HG02610 (cell line): Measurements from ENCODE around the gene ARID1B.

Experiments used
- ATAC-seq: cut with Tn5 transposase; IDR thresholded peaks from one replicate; pipeline ENCODE4 v1.9.1; 2021; ENCODE audit warnings: mild to moderate bottlenecking, moderate library complexity; ENCODE audit not compliant: unreplicated experiment

Gene ARID1B

DNA sequence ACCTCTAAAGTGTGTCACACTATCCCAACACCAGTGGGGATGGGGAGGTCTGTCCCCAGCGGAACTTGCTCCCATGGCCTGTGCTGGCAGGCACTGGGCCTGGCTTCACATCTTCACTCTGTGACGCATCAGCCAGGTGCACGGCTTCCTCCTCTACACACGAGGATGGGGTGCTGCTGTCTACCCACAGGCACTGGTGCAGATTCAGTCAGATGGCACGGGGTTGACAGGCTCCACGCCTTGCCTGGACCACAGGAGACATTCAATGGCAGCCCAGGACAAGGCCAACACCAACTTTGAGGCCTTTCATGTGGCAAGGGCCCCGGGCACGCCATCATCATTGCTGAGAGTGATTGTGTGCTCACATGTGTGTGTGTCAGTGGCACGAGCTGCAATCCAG, 453.7 kb downstream of the ARID1B start:
- no peak for ATAC-seq

DNA sequence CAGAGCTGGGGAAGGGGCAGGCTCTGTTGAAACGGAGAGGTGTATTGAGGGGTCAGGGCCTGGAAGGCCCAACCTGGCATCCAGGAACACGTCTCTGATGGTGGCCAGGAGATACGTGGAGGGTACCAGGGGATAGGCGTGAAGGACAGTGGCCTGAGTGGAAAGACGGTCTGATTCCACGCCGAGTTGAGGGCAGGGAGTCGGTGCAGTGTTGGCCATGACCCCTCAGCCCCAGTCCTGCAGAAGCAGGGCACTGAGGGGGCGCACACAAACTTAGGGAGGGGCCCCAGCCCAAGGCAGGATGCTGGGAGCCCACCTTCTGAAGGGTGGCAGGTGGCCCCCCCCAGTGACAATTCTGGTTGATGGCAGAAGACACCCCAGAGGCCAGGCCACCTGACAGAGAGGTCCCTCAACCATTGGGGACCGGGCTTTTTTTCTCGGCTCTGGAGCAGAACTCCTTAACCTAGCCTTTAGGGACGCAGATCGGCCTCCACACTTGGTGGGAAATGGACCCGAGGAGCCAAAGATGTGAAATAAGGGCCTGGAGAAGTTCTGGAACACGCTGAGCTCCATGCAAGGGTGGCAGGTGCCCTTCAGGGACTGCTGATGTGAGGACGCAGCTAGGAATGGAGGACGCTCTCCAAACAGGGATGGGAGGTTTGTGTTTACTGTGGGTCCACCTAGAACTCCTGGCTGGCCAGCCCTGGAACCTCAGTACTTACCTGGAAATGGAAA, 455.1 kb downstream of the ARID1B start:
- no peak for ATAC-seq

- no peak for ATAC-seq
These were observed 456.0 kb downstream of the ARID1B start for GRCh38 chr6:157233156-157233555.

DNA sequence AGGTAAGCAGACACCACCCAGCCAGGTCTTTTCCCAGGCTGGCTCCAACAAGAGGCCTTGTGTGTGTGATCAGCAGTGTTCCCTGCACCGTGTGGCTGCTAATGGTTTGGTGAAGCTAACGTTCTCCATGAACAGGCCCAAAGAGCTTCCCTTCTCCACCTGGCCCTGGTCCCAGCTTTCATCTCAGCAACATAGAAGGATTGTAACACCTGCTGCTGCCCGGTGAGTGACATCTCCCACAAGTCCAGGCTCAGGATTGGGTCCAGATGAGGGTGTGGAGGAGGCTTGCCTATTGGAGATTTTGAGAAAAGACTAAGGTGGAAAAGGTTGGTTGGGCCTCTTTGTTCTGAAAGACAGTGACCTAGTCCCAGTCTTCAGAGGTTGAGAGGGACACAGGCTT, 456.5 kb downstream of the ARID1B start:
- no peak for ATAC-seq

DNA sequence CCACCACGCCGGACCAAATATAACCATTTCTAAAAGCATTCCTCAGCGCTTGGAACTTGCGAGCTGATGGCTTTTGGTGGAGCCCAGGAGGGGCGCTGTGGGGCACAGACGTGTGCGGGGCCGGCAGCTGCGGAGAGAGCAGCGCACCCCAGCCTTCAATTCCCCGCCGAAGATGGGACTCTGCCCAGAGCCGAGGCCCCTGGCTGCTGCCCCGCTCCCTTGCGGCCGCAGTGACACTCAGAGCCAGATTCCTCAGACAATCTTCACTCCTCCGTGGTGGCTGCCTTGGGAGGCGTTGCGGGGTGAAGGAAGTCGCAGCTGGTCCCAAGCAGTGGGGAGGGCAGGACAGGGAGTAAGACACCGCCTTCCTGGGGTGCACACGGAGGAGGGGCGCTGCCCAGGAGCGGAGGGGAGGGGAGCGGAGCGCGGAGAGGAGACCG, 458.4 kb downstream of the ARID1B start:
- ATAC-seq: peak; percentile 52

DNA sequence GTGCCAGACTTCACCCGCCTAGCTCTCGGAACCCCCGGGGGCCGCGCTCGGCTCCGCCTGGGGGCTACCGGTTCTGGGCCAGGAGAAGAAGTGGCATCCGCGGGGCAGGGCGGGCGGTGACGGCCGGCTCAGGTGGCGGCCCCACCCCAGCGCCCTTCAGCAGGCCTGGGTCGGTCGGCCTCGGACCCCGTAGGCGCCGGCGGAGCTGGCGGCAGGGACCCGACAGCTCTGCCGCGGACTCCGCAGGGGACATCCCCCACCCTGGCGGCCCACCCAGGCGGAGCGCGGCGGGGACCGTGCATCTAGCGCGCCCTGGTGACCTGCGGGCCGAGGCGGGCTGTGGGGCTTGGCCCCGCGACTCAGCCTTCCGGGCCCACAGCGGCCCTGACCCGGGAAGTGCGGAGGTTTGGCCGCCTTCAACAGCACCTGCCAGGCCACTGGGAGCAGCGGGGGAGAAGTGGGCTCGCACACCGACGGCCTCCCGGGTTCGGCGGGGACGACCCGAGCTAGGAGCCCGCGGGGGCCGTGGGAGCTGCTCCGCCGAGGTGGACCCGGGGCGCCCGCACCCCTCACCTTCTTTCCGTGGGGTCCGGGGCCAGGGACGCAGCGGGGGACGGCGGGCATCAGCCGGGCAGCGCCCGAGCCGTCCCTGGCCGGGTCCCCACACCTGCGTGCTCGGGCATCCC, 459.0 kb downstream of the ARID1B start:
- peak; percentile 32 for ATAC-seq

- ATAC-seq: no peak
These were observed 461.2 kb downstream of the ARID1B start for GRCh38 chr6:157238346-157238745.

DNA sequence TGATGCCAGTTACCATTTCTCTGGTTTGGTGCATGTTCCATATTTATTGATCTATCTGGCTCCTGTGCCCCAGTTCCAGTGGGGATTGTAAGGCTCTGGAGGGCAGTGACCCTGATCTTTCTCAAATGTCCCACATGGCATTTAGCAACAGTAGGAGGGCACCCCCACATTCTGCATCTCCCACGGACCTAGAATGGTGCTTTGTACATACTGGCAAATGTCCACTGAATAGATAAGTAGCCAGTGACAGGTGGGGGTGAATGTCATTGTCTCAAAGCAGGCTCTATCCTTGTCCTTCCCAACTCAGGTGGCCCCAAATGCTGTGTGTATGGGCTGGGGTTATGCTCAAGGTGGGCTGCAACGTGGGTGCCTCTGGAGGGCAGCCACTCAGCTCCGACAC, 462.0 kb downstream of the ARID1B start:
- ATAC-seq: no peak

- no peak for ATAC-seq
These were observed 462.5 kb downstream of the ARID1B start for GRCh38 chr6:157239671-157240058.

- no peak for ATAC-seq
These were observed 463.1 kb downstream of the ARID1B start for GRCh38 chr6:157240059-157240959.

GRCh38 chr6:157240960-157241311, 463.8 kb downstream of the ARID1B start:
- no peak for ATAC-seq

- ATAC-seq: no peak
These were observed 465.6 kb downstream of the ARID1B start for GRCh38 chr6:157242791-157243190.

GRCh38 chr6:157244175-157244574, 467.0 kb downstream of the ARID1B start:
- no peak for ATAC-seq

DNA sequence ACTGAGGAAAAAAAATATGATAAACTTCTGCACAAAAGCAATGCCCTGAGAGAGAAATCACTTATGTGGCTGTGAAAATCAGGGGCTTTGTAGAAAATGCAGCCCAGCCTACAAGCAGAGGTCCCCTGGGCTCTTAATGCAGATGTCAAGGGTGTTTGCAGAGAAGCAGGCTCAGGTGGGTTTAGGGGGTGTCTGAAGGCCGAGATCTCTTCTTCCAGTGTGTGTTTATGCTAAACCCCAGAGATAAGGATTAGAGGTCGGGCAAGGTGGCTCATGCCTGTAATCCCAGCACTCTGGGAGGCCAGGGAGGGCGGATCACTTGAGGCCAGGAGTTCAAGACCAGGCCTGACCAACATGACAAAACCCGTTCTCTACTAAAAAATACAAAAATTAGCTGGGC, 467.6 kb downstream of the ARID1B start:
- no peak for ATAC-seq

DNA sequence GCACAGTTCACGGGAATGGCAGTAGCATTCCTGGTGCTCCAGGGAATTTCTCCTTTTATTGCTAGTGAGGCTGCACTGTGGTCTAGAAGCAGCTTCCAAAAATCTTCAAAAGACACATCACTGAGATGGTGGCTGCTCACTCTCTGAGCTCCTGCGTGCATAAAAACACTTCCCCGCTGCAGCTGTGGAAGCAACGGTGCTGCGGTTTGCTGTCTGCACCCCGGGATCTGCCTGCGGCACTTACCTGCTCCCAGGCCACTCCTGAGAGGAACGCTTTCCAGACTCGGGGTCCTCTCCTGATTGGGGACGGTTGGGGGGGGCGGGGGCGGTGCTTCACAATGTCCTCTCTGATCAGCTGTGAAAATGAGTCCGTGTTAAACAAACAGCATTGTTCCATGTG, 468.3 kb downstream of the ARID1B start:
- no peak for ATAC-seq

DNA sequence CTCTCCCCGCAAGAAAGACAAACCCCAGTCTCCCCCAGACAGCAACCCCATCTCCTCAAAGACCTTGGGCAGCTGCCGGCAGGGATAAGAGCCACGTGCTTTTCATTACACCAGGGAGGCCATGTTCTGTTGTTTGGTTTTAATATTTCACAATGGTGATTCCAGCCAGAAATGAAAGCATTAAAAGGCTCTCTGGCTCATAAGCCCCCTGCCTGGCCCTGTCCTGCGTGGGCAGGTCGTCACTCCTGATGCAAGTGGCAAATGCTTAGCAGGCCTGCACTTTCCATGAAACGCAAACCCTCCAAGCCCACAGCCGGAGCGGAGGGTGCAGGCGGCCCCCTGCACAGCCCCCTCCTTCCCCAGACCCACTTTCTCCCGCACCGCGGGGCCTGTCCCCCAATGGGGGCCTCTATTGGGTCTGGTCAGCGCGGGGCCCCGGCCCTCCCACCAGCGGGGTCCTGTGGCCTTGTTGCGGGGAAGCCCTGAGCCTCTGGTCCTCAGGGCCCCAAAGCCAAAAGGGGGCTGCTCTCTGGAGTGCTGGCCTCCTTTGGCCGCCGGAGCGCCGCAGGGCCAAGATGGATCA, 469.0 kb downstream of the ARID1B start:
- no peak for ATAC-seq

DNA sequence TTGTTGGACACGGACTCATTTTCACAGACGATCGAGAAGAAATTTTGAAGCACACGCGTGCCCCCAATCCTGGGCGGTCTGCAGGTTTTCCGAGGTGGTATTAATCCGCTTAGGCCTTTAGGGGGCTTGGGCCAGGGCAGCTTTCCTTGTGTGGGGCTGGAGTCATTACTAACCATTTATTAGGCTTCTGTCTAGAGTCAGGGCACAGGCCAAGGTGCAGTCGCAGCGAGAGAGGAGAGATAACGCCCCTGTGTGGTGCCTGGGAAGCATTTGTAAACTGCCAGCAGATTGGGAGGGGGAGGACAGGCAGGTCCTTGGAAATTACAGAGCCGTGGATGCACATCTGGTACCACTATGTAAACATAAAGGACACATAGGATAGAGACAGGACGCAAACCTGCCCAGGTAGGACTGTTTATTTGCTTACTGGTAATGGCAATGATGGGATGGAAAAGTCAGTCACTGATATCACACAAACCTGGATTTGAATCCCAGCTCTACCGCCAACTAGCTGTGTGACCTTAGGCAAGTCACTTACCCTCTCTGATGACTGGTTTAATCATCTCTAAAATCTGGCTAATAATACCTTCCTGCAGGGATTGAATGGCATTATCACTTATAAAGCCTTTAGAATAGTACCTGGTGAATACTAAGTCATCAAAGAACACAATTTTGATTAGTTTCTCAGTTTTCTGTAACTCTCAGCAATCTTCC, 469.8 kb downstream of the ARID1B start:
- no peak for ATAC-seq

DNA sequence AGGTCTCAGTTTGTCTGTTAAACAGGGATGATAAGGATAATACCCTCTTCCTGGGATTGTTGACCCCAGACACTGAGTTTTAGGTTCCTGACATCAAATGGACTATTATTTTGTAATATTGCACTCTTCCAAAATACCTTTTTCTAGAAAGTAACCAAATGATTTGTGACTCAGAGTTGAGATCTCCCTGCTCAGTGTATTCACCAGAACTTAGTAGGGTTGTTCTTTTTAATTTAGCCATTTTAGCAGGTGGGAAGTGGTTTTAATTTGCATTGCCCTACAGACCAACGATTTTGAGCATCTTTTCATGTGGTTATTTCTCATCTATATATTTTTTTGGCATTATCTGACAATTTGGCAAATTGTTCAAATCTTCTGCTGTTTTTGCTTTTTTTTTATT, 471.1 kb downstream of the ARID1B start:
- no peak for ATAC-seq

DNA sequence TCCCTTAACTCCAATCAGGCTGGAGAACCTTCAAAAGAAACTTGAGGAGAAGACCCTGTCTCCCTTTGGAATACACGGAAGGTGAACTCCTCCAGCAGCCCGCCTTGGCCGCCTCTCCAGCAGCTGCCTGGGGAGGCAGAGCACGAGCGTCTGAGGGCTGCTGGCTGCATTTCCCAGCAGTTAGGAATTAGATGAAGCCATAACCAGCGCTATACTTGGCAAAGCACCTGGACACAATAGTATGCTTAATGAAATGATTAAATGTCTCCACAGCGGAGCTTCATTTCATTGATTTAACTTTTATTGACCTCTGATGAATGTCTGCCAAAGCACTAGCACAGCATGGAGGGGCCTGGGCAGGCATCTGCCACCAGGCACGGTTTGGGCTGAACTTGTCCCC, 472.6 kb downstream of the ARID1B start:
- no peak for ATAC-seq

DNA sequence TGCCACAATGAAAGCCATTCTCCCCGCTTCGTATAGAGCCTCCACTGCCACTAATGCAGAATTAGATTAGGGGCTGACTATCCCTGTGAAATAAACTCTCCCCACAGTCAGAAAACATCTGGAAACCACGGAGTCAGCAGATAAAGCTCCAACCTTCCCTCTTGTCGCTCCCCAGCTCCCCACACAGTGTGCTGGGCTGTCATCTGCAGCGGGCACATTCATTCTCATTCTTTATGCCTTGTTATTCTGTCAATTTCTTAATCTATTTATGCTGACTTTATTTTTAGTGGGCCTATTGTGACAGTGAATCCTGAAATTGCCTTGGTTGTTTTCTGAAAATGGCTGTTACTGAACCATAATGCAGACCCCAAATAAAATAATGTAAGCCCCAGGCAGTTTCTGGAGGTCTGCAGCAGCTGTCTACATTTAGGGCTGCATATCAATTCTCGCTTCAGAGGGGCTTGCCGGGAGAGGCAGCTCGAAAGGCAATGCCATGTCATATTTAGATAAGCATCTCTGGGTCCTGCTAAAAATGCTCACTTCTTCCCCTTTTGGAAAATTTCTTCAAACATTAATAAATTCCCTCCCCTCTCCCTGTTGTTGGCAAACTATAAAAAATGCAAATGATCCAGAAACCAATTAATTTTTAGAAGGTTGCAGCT, 474.5 kb downstream of the ARID1B start:
- no peak for ATAC-seq
